ENCODE measurements around the gene ADCY5.
A peak's percentile ranks its signal among the peaks of the same experiment; 100 is the strongest.

The ADCY5 gene

DNA sequence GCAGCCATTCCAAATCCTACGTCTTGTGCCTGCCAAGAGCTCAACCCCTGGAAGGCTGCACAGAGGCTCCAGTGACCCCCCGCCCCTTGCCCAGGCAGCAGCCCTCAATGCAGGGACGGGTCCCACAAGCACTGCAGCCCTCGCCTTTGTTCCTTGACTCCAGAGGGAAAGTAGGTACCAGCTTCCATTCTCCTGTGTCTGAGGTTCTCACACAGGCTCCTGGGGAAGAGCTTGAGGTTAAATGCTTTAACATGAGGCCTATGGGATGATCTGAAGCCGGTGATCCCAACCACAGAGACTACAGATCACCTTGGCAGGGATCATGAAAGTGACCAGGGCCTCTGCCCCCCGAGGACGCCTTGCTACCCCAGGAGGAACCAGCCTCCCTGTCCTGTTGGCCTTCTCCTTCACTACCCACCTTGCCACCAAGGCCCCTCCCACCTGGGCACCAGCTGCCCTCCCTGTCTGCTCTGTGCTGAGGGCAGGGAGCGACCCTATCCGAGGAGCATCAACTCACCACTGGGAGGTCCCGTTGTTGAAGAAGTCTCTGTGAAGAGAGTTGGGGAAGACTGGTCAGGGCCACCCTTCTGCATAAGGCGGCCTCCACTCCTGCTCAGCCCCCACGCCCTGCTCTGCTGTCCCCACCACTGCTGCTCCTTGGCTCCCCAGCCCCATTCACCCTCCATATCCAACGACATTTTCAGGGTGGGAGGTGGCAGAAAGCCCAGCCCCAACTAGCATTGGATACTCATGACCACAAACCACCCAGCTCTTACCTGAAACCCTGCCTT lies 151.9 kb downstream of the ADCY5 start:
- DNase-seq, result no peak

DNA sequence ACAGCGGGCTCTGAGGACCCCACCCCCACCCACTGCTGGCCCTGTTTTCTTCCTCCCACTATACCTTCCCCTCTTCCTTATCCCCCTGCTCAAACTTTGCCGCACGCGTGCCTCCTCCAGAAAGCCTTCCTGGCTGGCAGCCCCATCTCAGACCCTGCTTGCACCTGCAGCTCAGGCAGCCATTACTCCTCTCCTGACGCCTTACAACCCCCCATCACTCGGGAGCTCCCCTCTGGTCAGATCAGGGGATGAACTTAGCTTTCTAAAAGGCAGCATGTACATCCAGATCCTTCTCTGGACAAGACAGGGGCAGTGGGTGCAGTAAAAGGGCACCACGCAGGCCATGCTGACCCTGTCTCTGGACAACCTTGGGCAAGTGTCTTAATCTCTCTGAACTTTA lies 152.6 kb downstream of the ADCY5 start:
- no peak for DNase-seq

DNA sequence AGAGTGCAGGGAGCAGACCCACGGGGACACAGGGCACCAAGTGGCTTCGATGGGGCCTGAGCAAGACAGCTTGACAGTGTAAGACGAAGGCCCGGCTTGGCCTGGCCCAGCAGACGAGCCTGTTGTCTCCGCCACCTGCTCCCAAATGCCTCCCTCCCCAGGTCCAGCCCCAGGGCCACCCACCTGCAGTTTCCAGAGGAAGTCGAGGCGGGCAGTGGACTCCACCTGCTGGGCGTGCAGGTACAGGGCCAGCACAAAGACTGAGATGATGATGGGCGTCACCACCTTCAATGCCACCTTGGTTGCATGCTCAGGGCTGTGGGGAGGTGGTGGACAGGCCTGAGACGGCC lies 153.0 kb downstream of the ADCY5 start:
- no peak for DNase-seq

DNA sequence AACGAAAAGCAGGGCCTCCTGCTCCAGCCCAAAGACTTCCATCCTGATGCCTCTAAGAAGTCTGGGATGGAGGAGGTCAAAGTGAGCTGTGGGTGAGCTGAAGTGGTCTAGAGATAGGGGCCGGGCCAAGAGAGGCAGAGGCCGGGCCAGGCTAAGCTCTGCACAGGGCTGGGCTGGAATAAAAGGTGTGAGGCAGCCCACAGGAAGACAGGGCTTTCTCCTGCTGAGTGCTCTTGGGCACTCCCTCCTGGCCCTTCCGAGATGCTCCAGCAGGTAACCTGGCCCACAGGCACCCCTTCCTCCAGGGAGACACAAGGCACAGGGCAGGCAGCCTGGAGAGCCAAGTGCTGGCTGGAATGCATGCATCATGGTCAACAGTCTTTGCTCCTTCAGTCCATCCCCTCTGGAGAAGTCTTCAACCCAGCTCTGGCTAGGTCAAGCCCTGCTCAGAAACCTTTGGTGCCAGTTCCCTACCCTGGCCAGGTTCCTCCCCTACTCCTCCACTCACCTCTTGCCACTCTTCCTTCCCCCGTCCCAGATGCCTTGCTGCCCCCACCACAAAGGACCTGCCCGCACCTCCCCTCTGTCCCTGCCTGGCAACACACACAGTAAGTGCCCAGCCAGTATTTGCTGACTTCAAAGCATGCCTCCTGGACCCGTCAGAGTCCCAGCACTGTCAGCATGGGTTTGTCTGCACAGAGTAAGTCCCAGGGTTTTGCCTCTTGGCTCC lies 153.6 kb downstream of the ADCY5 start:
- no peak for DNase-seq

DNA sequence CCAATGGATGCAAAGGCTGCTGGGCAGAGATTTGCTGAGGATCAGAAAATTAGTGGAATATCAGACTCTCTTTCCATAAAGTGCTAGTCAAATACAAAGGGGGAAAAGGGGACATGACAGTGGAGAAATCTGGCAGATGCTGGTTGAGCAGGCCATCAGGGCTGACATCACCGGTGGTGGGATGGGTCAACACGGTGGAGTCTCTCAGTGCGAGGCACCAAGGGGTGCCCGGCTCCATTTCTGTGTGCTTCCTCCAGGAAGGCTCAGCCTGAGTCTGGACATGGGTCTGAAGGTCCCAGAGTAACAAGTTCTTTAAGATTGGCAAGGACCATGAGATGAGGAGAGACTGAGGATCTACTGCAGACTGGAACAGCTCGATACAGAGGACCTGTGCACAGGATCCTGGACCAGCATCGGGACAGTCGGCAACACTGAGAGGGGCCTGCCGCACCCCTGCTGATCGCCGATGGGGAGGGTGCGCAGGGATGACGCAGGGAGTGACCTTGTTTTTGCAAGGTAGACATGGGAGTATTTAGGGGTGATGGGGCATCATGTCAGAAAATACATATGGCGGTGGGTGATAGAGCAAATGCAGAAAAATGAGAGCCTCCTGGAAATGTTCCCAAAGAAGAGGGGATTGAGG lies 154.5 kb downstream of the ADCY5 start:
- no peak for DNase-seq

DNA sequence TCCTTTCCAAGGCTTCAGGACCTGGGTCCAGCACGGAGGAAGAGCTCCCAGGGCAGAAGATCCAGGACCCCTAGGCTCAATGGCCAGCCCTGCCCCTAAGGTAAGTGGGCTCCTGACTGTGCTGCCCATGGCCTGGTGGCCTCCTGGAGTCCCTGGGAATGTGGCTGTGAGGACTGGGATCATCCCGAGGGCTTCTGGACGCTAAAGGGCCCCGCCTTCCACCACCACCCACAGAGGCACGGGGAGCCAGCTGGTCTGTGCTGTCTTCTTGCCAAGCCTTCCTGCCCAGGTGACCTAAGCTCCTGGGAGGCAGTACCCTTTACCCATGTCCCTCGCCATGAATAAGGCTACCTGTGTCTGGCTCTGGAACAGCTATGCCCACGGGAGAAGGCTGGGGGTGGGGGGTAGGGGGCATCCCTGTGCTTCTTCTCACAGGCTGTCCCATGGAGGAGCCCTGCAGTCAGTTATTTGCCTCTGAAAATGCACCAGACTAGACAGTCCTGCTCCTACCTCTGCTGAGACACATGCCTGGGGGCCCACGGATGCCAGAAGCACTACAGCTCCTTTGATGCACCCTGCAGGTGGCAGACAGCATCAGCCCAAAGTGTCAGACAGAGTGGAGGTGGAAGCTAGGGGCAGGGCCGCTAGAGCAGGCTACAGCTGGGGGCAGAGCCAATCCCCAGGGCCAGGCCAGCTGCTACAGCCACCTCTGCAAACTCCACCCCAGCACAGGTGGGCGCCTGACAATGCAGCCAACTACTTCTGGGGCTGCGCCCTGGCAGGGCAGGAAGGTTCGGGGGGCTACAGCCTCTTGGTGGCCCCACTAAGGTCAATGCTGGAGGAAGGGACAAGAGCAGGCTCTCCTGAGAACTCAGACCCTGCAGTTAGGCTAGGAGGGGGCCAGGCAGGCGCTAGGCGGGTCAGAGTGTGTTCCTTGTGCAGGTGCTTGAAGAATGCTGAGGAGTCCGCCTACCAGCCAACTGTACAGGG lies 156.3 kb downstream of the ADCY5 start:
- no peak for DNase-seq

DNA sequence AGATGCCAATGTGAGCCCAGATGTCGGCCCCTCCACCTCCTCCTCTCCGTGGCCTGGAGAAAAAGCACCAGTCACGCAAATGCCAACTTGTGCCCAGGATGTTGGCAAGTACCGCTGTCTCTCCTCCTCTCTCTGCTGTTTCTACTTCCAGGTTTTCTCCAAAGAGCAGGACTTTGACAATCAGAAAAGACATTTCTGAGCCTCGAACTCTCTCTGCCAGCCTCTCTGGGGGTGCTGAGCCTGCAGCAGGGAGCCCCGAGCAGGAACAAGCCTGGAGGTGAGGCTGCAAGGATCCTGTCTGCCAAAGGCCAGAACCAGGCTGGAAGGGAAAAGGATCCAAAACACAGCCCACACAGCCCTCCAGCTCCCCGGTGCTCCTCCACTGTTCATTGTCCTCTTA lies 157.5 kb downstream of the ADCY5 start:
- DNase-seq, result no peak

DNA sequence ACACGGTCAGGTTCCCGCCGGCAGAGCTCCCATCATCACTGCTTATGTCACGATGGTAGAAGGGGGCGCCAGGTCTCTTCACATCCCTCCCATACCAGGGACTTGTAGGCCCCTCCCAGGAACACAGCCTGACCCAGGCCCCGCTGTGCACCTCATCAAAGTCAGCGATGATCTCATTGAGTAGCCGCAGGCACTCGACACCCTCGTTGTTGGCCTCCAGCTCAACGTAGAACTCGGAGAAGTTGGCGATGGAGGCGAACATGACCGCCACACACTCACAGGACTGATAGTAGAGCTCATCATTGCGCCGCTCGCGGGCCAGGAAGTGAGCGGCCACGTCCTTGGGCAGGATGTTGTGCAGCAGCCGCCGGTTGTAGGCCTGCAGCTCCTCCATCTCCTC lies 157.9 kb downstream of the ADCY5 start:
- DNase-seq, result no peak

DNA sequence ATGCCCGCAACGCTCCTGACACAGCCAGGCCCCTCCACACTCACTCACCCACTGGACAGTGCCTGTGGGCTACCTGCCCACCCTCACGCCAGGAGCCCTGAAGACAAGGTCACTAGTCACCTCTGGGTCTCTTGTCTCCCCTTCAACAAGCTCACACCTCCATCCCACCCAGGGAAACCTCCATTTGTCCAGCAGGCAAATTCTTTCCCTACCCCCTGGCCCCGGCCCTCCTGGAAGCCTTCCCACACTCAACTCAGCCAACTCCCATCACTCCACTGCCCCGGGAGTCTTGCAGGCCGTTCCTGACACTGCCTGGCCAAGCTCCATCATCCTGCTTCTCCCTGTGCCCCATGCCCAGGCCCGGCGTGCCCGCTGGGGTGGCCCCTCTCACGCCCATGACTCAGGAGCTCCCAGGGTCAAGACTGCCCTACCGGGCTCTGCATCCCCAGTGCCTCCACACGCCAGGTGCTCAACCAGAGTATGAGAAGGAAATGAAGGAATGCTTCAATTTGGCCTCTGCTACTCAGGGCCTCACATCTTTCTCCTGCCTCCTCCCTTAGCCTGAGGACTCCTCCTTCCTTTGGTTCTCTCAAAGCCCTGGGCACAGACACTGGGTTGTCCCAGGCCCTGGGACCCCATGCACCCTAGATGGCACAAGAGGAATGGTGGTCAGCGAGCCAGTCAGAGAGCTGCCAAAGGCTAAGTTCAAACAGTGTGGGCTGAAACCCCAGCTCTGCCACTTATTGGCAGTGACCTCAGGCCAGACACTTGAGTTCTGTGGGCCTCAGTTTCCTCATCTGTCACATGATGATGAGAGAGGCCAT lies 158.6 kb downstream of the ADCY5 start:
- DNase-seq, result no peak

DNA sequence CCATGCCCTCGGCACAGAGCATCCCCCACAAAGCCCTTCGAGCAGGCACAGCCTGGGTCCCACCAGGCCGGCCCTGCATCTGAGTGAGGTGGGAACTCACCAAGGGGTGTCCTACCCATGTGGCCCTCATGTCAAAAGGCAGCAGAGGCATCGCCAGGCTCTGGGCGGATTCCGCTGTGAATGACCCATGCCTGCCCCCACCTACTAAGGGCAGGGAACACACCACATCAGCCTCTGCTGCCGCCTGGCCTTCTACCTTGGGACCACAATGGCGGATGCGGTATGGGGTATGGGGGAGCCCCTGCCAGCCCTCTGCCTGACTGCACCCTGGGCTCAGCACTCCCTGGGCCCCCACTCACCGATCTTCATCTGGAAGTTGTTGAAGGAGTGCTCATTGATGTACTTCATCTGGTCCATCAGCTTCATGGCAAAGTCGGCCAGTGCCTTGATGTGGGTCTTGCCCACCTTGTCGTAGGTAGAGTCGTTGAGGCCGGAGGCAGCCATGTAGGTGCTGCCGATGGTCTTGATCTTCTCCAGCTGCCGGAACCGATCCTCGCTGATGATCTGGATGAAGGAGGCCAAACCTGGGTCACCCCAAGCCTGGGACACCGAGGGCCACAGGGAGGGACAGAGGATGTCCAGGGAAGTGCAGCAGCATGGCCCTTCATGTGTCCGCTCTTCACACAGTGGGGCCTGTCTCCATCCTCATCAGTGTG lies 159.3 kb downstream of the ADCY5 start:
- no peak for DNase-seq

DNA sequence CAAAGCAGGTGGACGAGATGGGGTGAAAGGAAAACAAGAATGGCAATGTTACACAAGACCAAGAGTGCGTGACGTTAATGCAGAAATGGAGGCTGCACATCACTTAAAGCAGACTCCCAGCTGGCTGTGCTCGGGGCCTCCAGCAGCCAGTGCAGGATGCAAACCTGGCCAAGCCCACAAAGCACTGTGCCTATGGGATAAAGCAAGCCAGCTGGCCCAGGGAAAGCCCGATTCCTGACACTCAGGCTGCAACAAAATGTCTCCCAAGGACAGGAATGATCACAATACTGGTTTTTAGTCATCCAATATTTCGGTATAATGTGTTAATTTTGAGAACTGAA lies 161.0 kb downstream of the ADCY5 start:
- DNase-seq, result no peak

DNA sequence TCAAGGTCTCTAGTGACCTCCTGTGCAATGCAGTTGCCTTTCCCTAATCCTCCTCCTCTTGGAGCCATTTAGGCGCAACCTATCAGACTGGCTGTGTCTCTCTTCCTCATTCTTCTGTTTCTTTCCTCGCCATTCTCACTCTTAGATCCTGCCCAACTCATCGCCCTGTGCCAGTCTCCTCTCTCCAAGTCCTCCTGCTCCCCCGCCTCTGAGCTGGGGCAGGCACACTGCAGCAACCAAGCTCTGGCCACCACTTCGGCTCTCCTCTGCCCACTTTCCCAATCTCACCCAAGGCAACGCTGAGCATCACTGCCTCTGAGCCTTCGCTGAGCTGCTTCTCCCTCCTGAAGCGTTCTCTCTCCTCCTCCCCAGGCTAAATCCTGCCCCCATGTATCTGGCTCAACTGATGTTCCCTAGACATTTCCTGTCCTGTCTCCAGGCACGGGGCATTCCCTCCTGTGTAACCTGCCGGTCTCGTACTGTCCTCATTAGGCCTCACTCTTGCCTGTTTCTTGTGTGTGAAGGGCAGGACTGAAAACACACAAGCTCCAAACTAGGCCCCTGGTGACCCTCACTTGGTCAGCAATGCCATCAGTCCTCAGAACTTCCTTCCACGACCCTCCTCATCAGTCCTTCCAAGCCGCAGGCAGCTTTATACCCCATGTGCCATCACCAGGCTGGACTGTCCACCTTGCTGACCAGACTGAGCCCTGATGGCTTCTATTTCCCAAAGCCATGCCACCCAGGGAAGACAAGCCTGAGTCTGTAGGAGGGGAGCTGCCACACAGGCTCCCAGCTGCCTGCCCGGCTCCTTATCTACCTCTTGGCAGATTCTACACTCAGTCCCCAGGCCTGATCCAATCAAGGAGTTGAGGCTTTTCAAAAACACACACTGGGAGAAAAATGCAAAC lies 161.6 kb downstream of the ADCY5 start:
- no peak for DNase-seq

DNA sequence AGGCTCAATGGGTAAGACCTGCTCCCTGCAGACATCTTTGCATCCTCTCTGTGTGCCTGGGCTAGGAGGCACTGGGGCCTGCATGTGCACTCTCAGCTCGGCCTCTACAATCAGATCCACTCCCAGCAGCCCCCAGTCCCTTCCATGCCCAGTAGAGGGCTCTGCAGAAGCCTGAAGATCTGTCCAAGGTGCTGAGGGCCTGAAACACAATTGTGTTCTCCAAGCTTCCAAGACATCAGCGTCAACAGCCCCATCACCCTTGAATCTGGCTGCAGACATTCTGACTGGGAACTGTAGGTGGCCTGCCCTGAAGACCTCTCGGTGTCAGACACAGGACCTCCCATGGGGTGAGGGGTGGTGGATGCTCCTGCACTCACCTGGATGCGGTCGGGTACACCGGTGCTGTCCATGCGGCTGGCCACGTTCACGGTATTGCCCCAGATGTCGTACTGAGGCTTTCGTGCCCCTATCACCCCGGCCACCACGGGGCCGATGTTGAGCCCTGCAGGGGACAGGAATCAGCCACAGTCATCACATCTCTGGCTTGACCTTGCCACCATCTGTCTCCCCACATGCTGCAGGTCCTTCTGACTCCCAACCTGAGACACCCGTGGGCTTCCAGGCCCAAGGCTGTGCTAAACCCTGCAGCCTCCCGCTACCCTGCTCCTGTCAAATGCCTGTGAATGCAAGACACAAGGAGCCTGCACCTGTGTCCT lies 162.4 kb downstream of the ADCY5 start:
- peak; percentile 59 for DNase-seq

DNA sequence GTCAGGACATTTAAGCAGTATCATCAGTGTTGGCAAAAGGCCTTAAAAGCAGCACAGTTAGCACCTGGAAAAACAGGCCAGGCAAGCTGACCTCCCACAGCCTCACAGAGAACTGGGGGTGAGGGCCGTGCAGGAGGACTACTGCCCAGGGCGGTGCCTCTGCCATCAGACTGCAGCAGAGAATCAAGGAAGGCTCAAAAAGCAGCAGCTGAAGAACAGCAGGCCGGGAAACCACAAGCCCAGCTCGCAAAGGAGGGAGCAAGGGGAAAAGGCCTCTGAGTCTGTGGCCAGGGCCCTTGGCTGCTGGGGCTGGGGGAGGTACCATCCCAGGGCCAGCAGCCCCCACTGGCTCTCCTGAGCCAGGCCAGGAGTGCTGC lies 163.0 kb downstream of the ADCY5 start:
- peak; percentile 11 for DNase-seq

DNA sequence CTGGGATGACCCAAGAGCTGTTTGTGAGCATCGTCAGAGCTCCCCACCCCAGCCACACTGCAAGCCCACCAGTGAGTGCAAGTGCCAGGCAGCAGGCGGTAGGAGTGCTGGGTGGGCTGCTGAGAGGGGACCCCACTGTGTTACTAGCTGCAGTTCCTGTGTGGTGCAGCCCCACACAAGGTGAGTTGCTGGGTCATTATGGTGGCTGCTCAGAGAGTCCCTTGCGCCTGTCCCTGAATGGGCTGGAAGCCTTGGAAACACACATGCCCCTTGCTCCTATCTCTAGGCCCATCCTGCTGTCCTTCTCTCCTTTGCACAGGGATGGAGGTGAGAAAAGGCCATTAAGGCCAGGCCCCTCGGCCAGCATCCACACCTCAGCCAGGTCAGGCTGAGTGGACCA lies 163.4 kb downstream of the ADCY5 start:
- DNase-seq, result no peak

DNA sequence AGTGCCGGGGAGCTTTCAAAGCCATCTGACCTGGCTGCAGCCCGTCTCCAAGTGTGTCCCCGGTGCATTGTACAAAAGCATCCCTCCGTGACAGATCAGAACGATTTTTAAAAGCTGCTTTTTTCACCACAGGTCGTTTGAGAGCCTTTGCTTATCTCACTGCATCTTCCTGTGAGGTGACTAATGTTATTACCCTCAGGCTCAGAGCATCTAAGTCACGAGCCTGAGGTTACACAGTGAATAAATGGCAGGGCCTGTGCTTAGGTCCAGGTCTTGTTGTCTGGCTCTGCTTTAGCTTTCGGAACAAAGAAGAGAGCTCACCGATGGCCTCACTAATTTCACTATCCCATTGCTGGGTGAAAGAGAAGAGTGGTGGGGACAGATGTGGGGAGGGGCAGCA lies 163.8 kb downstream of the ADCY5 start:
- DNase-seq, result no peak

DNA sequence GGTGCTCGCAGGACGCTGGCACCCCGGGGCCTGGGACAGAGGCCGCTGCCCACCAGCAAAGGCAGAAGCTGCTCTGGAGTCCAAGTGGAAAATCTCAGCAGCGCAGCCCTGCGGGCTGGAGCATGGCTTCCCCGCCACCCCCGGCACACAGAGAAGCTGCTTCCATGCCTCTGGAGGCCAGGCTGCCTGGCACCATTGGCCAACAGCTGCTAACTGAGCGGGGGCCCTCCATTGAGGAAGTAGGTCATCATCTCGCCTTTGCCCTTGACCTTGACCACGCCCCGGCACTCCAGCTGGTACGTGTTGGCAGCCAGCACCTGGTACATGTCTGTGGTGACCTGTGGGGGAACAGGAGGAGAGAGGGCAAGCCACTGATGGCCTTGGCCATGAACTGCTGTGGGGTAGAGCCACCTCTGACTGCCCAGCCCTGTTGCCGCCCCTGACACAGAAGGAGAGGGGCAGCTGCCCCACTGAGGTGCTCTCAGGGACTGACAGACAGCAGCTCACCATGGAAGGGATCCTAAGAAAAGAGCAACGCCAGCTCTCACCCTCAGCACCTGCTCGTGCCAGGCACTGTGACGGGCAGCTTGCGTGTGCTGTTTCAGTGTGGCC lies 164.4 kb downstream of the ADCY5 start:
- peak; percentile 15 for DNase-seq

DNA sequence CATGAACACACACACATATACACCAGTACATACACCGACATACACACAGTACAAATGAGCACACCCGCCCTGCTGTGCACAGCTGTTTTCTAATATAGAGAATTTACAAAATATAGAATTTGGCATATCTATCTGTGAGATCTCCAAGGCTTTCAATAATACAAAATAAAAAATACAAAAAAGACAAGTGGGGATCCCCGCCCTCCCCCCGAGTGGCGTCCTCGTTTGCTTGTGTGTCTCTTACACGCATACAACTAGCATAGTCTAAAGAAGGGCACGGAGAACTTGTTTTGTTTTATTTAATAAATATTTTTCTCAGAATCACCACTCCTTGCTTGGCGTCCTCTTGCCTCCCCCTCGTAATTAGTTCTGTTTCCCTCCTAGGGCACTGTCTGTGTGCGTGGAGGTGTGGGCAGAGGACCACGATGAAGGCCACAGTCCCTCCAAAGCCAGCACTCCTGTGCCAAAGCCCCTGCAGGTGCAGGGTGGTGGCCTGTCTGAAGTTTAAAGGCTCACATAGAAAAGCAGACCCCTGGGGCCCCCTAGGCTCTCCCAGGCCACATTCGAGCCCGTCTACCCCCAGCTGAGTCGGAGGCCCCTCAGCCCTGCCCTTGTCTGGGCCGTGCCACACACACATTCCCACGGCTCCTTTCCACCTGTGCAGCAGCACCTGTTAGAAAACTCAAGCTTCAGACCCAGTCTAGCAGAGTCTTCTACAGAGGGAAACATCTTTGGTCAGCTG lies 165.1 kb downstream of the ADCY5 start:
- DNase-seq, result no peak

Measured in right hindlimb (tissue), 1 donor.